ENCODE measurements around the gene TBC1D22B. TPM values are rescaled to one million over a fixed set of nuclear protein-coding genes. Genes with fewer than 3 reads are reported as not detected.

Gene TBC1D22B
- total and polyA plus RNA-seq, 7 donors, result 6.1 to 10.8 (median 7.2) TPM

- DNase-seq, result no peak
- no peak overlapping the region for H3K4me3 ChIP-seq
- H3K4me1 ChIP-seq, result peaks cover 0 to 22% (median 13%) of the 10 kb centered on the region in 4 donors
- H3K36me3 ChIP-seq, result no peaks in the 10 kb centered on the region
- H3K27me3 ChIP-seq, result no peaks in the 10 kb centered on the region
- H3K9me3 ChIP-seq, result no peaks in the 10 kb centered on the region
- no peak overlapping the region for H3K27ac ChIP-seq
- intact Hi-C loops (cut with DNase I), result no loop called here
- 95 to 96% methylated on average over 3 of the region's 3 CpGs for WGBS, 2 donors
- TF ChIP-seq CTCF (IDR thresholded peaks at IDR 0.05), result no peak
- no peak for TF ChIP-seq POLR2A (IDR thresholded peaks at IDR 0.05)
- no peak for TF ChIP-seq EP300 (IDR thresholded peaks at IDR 0.05)
- no peak for TF ChIP-seq POLR2AphosphoS5 (IDR thresholded peaks at IDR 0.05)
Observed at GRCh38 chr6:37352384-37352783, 94.8 kb downstream of the TBC1D22B start.

GRCh38 chr6:37353761-37354525, 96.4 kb downstream of the TBC1D22B start, which contains the start of gene RNF8:
Gene RNF8, plus strand, starts transcription at chr6:37353983. Its CDS starts 182 bp downstream, at chr6:37354165.
- H3K4me1 ChIP-seq, result peaks cover 0 to 22% (median 13%) of the 10 kb centered on the region in 4 donors
- TF ChIP-seq EP300 (IDR thresholded peaks at IDR 0.05) (no peak), CTCF (IDR thresholded peaks at IDR 0.05) (no peak), POLR2AphosphoS5 (IDR thresholded peaks at IDR 0.05) (peak in 3 of 4 donors; percentile 69 to 80 (median 72)), POLR2A (IDR thresholded peaks at IDR 0.05) (peak in 1 of 2 donors; percentile 42)
- 1% methylated on average over 54 of the region's 54 CpGs for WGBS, 2 donors

GRCh38 chr6:37354526-37355384, 97.2 kb downstream of the TBC1D22B start:
- H3K36me3 ChIP-seq, result no peaks in the 10 kb centered on the region
- peak overlapping the region; percentile 72 to 82 (median 78) for H3K27ac ChIP-seq
- DNase-seq, result peak; percentile 62
- WGBS, 2 donors, result 3 to 4% methylated on average over 44 of the region's 44 CpGs
- no peaks in the 10 kb centered on the region for H3K9me3 ChIP-seq
- peak overlapping the region; percentile 95 to 99 (median 96) for H3K4me3 ChIP-seq
- intact Hi-C loops (cut with DNase I), result no loop called here
- H3K27me3 ChIP-seq, result no peaks in the 10 kb centered on the region
- H3K4me1 ChIP-seq, result peaks cover 0 to 26% (median 13%) of the 10 kb centered on the region in 4 donors
- TF ChIP-seq POLR2AphosphoS5 (IDR thresholded peaks at IDR 0.05), result no peak
- TF ChIP-seq CTCF (IDR thresholded peaks at IDR 0.05), result no peak
- no peak for TF ChIP-seq EP300 (IDR thresholded peaks at IDR 0.05)
- TF ChIP-seq POLR2A (IDR thresholded peaks at IDR 0.05), result no peak

More at GRCh38 chr6:37353761-37354525, 96.4 kb downstream of the TBC1D22B start, which contains the start of gene RNF8:
- H3K4me3 ChIP-seq, result peak within 1 kb of the TSS; percentile 95 to 99 (median 96)
- H3K9me3 ChIP-seq, result no peaks in the 10 kb centered on the region
- DNase-seq, result peak; percentile 94
- intact Hi-C loops (cut with DNase I), result no loop called here
- H3K27me3 ChIP-seq, result no peaks in the 10 kb centered on the region
- peak within 1 kb of the TSS; percentile 72 to 82 (median 78) for H3K27ac ChIP-seq
- no peaks in the 10 kb centered on the region for H3K36me3 ChIP-seq

GRCh38 chr6:37357288-37357687, 99.7 kb downstream of the TBC1D22B start:
- peaks cover 0 to 16% (median 2%) of the 10 kb centered on the region in 4 donors for H3K36me3 ChIP-seq
- H3K4me1 ChIP-seq, result peaks cover 0 to 28% (median 16%) of the 10 kb centered on the region in 4 donors
- no peak overlapping the region for H3K27ac ChIP-seq
- TF ChIP-seq CTCF (IDR thresholded peaks at IDR 0.05) (no peak), EP300 (IDR thresholded peaks at IDR 0.05) (no peak), POLR2AphosphoS5 (IDR thresholded peaks at IDR 0.05) (no peak), POLR2A (IDR thresholded peaks at IDR 0.05) (no peak)
- H3K4me3 ChIP-seq, result no peak overlapping the region
- 78 to 86% methylated on average over 1 of the region's 1 CpG for WGBS, 2 donors
- no peaks in the 10 kb centered on the region for H3K27me3 ChIP-seq
- intact Hi-C loops (cut with DNase I), result no loop called here
- no peaks in the 10 kb centered on the region for H3K9me3 ChIP-seq
- DNase-seq, result no peak
